Adrenal gland (tissue), 12 donors: Measurements from ENCODE around the gene TCERG1L. TPM values are rescaled to one million over a fixed set of nuclear protein-coding genes. Genes with fewer than 3 reads are reported as not detected.

ENCODE experiments used
- DNase-seq, 7 donors: peaks; one replicate each; pipeline ENCODE4 v3.0.0-alpha.2; 2019 to 2020
- H3K27ac ChIP-seq, 5 donors: fragments of 200-600 bp; sonication (generic) in 4 of 5; 1 replicate in 3 of 5; 2 replicates in 2 of 5; pipeline versions ENCODE4 v1.5.1 to v1.8.0; 2016 to 2020; ENCODE audit warnings: mild to moderate bottlenecking in 1 of 5
- H3K27me3 ChIP-seq: fragments of 200-600 bp; 2 replicates; pipeline ENCODE4 v1.8.0; 2021
- H3K36me3 ChIP-seq, 2 donors: fragments of 200-600 bp; replicated peaks in 1 of 2; 1 replicate in 1 of 2; 2 replicates in 1 of 2; pipeline versions ENCODE4 v1.5.1 to v1.8.0; 2018 to 2022
- H3K4me1 ChIP-seq, 2 donors: fragments of 200-600 bp; replicated peaks in 1 of 2; 1 replicate in 1 of 2; 2 replicates in 1 of 2; pipeline versions ENCODE4 v1.5.1 to v1.8.0; 2018 to 2021
- H3K4me3 ChIP-seq, 4 donors: fragments of 200-600 bp; sonication (generic) in 3 of 4; one replicate each; pipeline ENCODE4 v1.5.1; 2016 to 2018
- H3K9me3 ChIP-seq, 3 donors: fragments of 200-600 bp; sonication (generic) in 1 of 3; replicated peaks in 1 of 3; 1 replicate in 2 of 3; 2 replicates in 1 of 3; pipeline versions ENCODE4 v1.5.1 to v1.8.0; 2016 to 2021
- CTCF ChIP-seq, 6 experiments: fragments of 450-650 bp in 4 of 6; fragments of 200-600 bp in 2 of 6; sonication (generic) in 1 of 6; IDR thresholded peaks; 1 replicate in 5 of 6; 2 replicates in 1 of 6; pipeline versions ENCODE4 v1.5.1 to v1.8.0; 2016 to 2021; ENCODE audit warnings: antibody characterized with exemption in 6 of 6, mild to moderate bottlenecking in 2 of 6, moderate library complexity in 1 of 6
- POLR2A ChIP-seq, 2 donors: fragments of 450-650 bp; IDR thresholded peaks; one replicate each; pipeline ENCODE4 v1.6.1; 2017; ENCODE audit warnings: antibody characterized with exemption in 2 of 2, mild to moderate bottlenecking in 2 of 2, moderate library complexity in 1 of 2
- WGBS, 4 donors: extraction: QIAGEN DNeasy Blood & Tissue Kit in 2 of 4; methylation state at CpG; one replicate each; pipeline versions ENCODE4 v1.1.5 to v1.1.7; 2013 to 2017; 5-methylcytosine and 5-hydroxymethylcytosine counted together
- intact Hi-C, 2 donors: fragments of 100-400 bp; cut with DNase I; formaldehyde crosslinking; loops; one replicate each; pipeline versions ENCODE4 v1.14.1 to v1.15.0; 2022 to 2023
- polyA plus RNA-seq, 3 donors: library from polyadenylated mRNA; stranded (reverse); fragments of 200-250 nt in 2 of 3; fragments of 350-450 nt in 1 of 3; fragmentation: Illumina TruSeq in 1 of 3; extraction: RNeasy Lipid Tissue Mini Kit (QIAGEN cat#74804) in 1 of 3; gene quantifications; one replicate each; pipeline ENCODE4 v1.2.3, GENCODE V29; 2013 to 2014
- total RNA-seq, 9 donors: library from RNA; depleted of rRNA in 4 of 9; stranded (reverse); fragments of >200 nt in 4 of 9; fragments of 120-200 nt in 1 of 9; fragmentation: NEBNext Ultra II Directional in 1 of 9; extraction: Animal tissue kit (Norgen Biotek cat#: 25700) in 1 of 9; gene quantifications; one replicate each; pipeline versions ENCODE4 v1.1.0 to v1.2.4, GENCODE V29; 2013 to 2023
- donor health status: healthy with polysubstance abuse.
- donor health status: Bipolar disorder and iron deficiency.
- donor health status: DM: yes; HTN: yes; CAD: no.
- donor health status: DM: no; HTN: no; CAD: no.
- donor health status: DM: no; HTN: no; CAD: no.
- donor health status: DM: yes; HTN: yes; CAD: no.

TCERG1L gene
- total and polyA plus RNA-seq, 12 donors, result 0.17 to 3.4 (median 0.97) TPM

DNA sequence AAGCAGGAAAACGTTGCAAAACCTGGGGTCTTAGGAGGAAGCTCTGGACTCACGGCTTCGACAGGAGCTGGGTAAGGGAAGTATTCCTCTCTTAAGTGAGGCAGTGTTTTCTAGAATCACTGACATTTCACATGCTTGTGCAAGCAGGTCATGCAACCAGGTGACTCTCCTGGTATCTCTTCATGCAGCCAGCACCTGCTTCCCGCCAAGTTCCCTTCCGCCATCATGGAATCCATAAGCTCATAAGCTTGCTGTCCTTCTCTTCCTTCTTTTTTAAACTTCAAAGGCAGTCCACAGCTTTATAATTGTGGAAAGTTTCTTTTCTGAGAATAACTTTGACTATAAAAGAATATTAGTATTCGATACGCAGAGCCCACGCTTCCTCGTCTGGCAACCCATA is 256.1 kb downstream of the TCERG1L start:
- WGBS, 4 donors, result 73 to 83% (median 81%) methylated on average over 9 of the region's 9 CpGs
- no peak for TF ChIP-seq POLR2A (IDR thresholded peaks at IDR 0.05)
- no peak for TF ChIP-seq CTCF (IDR thresholded peaks at IDR 0.05)
- H3K27me3 ChIP-seq, result no peaks in the 10 kb centered on the region
- no peak overlapping the region for H3K27ac ChIP-seq
- no peaks in the 10 kb centered on the region for H3K4me1 ChIP-seq
- intact Hi-C loops, result no loop called here
- H3K36me3 ChIP-seq, result no peaks in the 10 kb centered on the region
- no peak overlapping the region for H3K4me3 ChIP-seq
- H3K9me3 ChIP-seq, result no peaks in the 10 kb centered on the region
- no peak for DNase-seq

GRCh38 chr10:131053192-131053591 is 258.3 kb downstream of the TCERG1L start:
- intact Hi-C loops, result no loop called here
- Histone ChIP-seq H3K4me1 (no peaks in the 10 kb centered on the region), H3K4me3 (no peak overlapping the region), H3K9me3 (no peaks in the 10 kb centered on the region), H3K27ac (no peak overlapping the region), H3K27me3 (no peaks in the 10 kb centered on the region), H3K36me3 (no peaks in the 10 kb centered on the region)
- TF ChIP-seq POLR2A (IDR thresholded peaks at IDR 0.05) (no peak), CTCF (IDR thresholded peaks at IDR 0.05) (no peak)
- WGBS, 4 donors, result 67 to 83% (median 68%) methylated on average over 2 of the region's 2 CpGs
- no peak for DNase-seq

DNA sequence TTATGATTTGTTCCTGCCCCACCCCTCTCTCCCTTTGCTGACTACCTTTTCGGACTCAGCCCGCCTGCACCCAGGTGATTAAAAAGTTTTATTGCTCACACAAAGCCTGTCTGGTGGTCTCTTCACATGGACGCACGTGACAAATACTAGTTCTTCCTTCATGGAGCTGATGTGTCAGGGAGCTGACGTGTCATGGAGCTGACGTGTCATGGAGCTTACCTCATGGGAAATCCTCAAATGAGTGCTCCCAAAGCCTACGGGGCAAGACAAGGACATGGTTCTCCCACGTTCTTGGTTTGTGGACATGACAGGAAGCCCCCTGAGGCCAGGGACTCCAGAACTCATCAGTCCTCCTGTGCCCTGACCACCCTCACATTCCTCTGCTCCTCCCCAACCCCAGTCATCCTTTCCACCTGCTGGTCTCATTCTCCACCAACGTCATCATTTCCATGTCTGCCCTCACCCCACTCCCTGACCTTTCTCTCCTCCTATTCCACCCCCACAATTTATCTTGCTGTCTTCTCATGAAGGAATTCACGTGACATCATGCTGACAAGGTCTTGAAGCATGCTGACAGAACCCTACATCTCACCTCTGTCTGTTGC is 261.3 kb downstream of the TCERG1L start:
- WGBS, 4 donors, result 65 to 83% (median 72%) methylated on average over 10 of the region's 10 CpGs
- H3K4me3 ChIP-seq, result no peak overlapping the region
- H3K9me3 ChIP-seq, result no peaks in the 10 kb centered on the region
- no peaks in the 10 kb centered on the region for H3K4me1 ChIP-seq
- H3K27ac ChIP-seq, result no peak overlapping the region
- no peaks in the 10 kb centered on the region for H3K27me3 ChIP-seq
- no peaks in the 10 kb centered on the region for H3K36me3 ChIP-seq
- intact Hi-C loops, result no loop called here
- TF ChIP-seq CTCF (IDR thresholded peaks at IDR 0.05) (no peak), POLR2A (IDR thresholded peaks at IDR 0.05) (no peak)
- no peak for DNase-seq

DNA sequence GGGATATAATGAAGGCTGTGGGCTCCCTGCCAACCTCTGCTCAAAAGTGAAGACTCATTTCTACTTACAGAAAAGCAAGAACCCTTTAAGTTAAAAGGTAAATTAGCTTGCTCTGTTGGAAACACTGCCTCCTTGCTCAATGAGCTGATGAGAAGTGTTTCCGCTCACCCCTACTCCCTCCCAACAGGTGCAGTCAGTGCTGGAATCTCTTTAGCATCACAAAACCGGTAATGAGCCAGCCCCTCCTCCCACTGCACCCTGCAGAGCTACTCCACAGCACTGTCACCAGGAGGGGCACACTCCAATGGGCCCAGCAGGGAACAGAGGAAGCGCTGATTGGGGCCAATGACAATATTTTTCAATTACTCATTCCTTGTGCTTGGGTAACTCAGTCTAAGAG is 262.5 kb downstream of the TCERG1L start:
- no peak overlapping the region for H3K27ac ChIP-seq
- no peak for DNase-seq
- intact Hi-C loops, result no loop called here
- no peaks in the 10 kb centered on the region for H3K9me3 ChIP-seq
- H3K36me3 ChIP-seq, result no peaks in the 10 kb centered on the region
- no peak overlapping the region for H3K4me3 ChIP-seq
- WGBS, 4 donors, result 42 to 55% (median 44%) methylated on average over 3 of the region's 3 CpGs
- TF ChIP-seq POLR2A (IDR thresholded peaks at IDR 0.05) (no peak), CTCF (IDR thresholded peaks at IDR 0.05) (no peak)
- no peaks in the 10 kb centered on the region for H3K27me3 ChIP-seq
- no peaks in the 10 kb centered on the region for H3K4me1 ChIP-seq
